Measurements from ENCODE around the gene DUOXA2. TPM values are rescaled to one million over a fixed set of nuclear protein-coding genes. Genes with fewer than 3 reads are reported as not detected.

DUOXA2 gene
- total RNA-seq, 1 donor from 2014 or later = not detected

- H3K9me3 Mint-ChIP-seq = no peaks in the 10 kb centered on the region
Measured at GRCh38 chr15:45138814-45139765, 25.0 kb downstream of the DUOXA2 start.

DNA sequence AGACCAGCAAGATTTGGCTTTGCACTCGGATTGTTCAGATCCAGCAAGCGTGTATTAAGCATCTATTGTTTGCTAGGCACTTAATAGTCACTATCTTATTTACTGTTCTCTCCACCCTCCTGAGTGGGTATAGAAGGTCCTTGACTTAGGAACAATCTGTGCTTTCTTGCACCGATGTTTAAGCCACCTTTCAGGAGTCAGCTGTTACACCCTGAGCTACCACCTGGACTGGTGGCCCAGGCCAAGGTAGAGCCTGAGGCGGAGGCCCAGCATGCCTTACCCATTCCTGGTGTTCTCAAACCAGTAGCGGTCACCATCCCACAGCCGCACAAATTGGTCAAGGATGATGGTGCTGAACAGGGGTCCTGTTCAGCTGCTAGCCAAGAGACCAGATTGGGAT is 25.6 kb downstream of the DUOXA2 start:
- Mint-ChIP-seq H3K36me3 (ENCODE audit: low read depth) (no peaks in the 10 kb centered on the region), H3K4me3 (no peak overlapping the region), H3K27ac (ENCODE audit: unreplicated experiment) (no peak overlapping the region), H3K9me3 (no peaks in the 10 kb centered on the region), H3K27me3 (ENCODE audit: low read depth) (peaks cover 25% of the 10 kb centered on the region), H3K4me1 (no peaks in the 10 kb centered on the region)
- no peak for TF ChIP-seq CTCF (conservative IDR thresholded peaks at IDR 0.05)
- DNase-seq (ENCODE audit: low read depth, low spot score) = no peak

More at GRCh38 chr15:45138814-45139765, 25.0 kb downstream of the DUOXA2 start:
- DNase-seq (ENCODE audit: low read depth, low spot score) = no peak
- Mint-ChIP-seq H3K27me3 (ENCODE audit: low read depth) (peaks cover 28% of the 10 kb centered on the region), H3K4me1 (no peaks in the 10 kb centered on the region), H3K27ac (ENCODE audit: unreplicated experiment) (no peak overlapping the region), H3K4me3 (no peak overlapping the region), H3K36me3 (ENCODE audit: low read depth) (no peaks in the 10 kb centered on the region)
- TF ChIP-seq CTCF (conservative IDR thresholded peaks at IDR 0.05) = no peak

DNA sequence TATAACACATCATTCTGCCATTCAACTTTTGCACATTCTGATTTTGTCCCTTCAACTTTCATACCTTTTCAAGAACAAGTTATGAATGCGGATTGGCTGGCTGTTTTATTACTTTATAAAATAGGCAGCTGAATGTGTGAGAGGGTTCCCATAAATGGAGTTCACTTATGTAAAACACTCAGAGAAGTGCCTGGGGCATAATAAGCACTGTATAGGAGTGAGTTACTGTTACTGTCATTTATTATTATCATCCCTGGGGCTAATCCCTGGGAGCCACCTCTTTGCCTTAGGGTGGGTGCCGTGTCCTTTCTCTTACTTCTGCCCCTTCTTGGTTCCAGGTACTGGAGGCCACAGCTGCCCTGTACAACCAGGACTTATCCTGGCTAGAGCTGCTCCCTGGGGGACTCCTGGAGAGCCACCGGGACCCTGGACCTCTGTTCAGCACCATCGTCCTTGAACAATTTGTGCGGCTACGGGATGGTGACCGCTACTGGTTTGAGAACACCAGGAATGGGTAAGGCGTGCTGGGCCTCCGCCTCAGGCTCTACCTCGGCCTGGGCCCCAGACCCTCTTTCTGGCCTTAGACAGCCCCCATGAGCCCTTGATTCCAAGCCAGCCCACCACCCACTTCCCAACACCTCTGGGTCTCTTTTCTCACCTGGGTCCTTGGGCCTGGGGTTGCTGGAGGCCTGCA is 26.6 kb downstream of the DUOXA2 start:
- no peaks in the 10 kb centered on the region for H3K9me3 Mint-ChIP-seq
- H3K4me1 Mint-ChIP-seq = no peaks in the 10 kb centered on the region
- DNase-seq (ENCODE audit: low read depth, low spot score) = no peak
- H3K4me3 Mint-ChIP-seq = no peak overlapping the region
- no peaks in the 10 kb centered on the region for H3K36me3 Mint-ChIP-seq (ENCODE audit: low read depth)
- H3K27me3 Mint-ChIP-seq (ENCODE audit: low read depth) = peaks cover 26% of the 10 kb centered on the region
- H3K27ac Mint-ChIP-seq (ENCODE audit: unreplicated experiment) = no peak overlapping the region
- TF ChIP-seq CTCF (conservative IDR thresholded peaks at IDR 0.05) = no peak

DNA sequence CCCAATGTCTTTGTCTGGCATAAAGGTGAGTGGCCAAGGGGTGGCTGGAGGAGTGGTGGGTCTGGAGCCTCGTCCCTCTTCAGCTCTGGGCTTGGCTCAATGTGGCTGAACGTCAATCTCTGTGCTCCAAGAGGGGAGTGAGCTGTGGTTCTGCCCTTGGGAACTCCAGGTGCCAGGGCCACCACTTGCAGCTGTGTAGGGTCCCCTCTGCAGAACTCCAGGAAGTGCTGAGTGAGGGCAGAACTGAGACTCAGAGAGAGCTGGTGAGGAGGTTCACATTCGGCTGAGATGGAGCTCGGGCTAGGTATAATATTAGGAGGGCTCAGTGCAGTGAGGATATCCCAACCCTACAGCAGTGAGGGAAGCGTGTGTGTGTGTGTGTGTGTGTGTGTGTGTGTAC is 27.3 kb downstream of the DUOXA2 start:
- no peak for DNase-seq (ENCODE audit: low read depth, low spot score)
- Mint-ChIP-seq H3K27ac (ENCODE audit: unreplicated experiment) (no peak overlapping the region), H3K9me3 (no peaks in the 10 kb centered on the region), H3K4me1 (no peaks in the 10 kb centered on the region), H3K27me3 (ENCODE audit: low read depth) (peaks cover 20% of the 10 kb centered on the region), H3K36me3 (ENCODE audit: low read depth) (no peaks in the 10 kb centered on the region), H3K4me3 (no peak overlapping the region)
- TF ChIP-seq CTCF (conservative IDR thresholded peaks at IDR 0.05) = no peak

- Mint-ChIP-seq H3K36me3 (ENCODE audit: low read depth) (no peaks in the 10 kb centered on the region), H3K27ac (ENCODE audit: unreplicated experiment) (no peak overlapping the region), H3K27me3 (ENCODE audit: low read depth) (peaks cover 12% of the 10 kb centered on the region), H3K4me1 (no peaks in the 10 kb centered on the region), H3K9me3 (no peaks in the 10 kb centered on the region), H3K4me3 (no peak overlapping the region)
- DNase-seq (ENCODE audit: low read depth, low spot score) = no peak
- TF ChIP-seq CTCF (conservative IDR thresholded peaks at IDR 0.05) = no peak
Measured at GRCh38 chr15:45143056-45143455, 28.9 kb downstream of the DUOXA2 start.
